ENCODE data around the gene RBM4B.
"Not testable (repeated sequence)": the region's sequence is repeated elsewhere in the genome, so short reads cannot be mapped to it uniquely, and the experiment has no call there.

The RBM4B gene, protein sequence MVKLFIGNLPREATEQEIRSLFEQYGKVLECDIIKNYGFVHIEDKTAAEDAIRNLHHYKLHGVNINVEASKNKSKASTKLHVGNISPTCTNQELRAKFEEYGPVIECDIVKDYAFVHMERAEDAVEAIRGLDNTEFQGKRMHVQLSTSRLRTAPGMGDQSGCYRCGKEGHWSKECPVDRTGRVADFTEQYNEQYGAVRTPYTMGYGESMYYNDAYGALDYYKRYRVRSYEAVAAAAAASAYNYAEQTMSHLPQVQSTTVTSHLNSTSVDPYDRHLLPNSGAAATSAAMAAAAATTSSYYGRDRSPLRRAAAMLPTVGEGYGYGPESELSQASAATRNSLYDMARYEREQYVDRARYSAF

DNA sequence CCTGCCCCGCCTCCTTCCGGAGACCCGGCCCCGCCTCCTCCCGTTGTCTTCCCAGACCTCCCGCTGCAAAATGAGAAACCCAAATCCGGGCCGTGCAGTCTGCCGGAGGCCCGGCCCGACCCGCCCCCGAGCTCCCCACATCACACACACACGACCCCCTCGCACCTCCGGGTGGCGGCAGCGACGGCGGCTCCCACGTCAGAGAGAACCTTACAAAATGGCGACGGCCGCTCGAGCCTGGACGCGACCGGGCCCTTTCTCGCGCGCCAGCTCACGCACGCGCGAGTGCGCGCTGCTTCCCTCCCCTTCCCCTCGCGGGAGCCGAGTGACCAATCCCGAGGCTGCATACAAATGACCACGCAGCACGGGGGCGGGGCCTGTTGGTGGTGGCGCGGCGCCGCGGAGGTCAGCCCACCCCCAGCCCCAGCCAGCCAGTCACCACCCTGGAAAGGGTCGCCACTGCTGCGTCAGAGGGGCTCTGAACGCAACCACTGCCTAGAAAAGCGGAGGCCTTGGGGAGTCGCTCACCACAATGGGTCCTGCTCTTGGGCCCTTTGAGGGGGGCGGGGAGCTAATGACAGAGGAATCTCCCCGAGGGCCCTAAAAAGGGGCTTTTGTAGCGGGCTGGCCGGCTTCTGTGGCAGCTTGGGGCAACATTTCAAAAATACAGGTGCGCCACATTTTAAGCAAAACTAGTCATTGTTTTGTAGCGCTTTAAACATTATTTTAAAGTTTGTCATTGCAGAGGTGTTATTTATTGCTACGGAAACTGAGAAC lies at the start of gene RBM4B:
Gene RBM4B (minus strand): TSS at position 289 of the 777 bp plus-strand sequence. CDS start 808 bp downstream, outside the sequence.
- peak; percentile 92 for DNase-seq (ENCODE audit: low read depth)

DNA sequence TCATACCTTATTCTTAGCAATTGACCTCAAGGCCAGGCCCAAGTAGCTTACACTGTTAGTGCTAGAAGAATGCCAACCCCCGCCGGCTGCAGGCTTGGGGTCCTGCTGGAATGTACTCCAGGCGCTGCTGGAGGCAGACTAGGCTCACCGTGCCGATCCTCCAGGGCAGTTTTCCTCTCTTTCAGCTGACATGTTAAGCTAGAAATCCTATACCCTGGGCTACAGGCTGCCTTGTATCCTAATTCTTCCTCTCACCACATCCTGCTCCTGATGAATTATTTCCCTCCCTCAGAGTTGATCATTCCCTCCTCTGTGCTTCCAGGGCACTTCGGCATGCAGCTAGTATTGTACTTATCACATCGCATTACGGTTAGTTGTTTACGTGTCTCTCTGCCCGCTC lies 48.0 kb upstream of the RBM4B start:
- no peak for DNase-seq (ENCODE audit: low read depth)

GRCh38 chr11:66725114-66725513 lies 47.4 kb upstream of the RBM4B start:
- no peak for DNase-seq (ENCODE audit: low read depth)

DNA sequence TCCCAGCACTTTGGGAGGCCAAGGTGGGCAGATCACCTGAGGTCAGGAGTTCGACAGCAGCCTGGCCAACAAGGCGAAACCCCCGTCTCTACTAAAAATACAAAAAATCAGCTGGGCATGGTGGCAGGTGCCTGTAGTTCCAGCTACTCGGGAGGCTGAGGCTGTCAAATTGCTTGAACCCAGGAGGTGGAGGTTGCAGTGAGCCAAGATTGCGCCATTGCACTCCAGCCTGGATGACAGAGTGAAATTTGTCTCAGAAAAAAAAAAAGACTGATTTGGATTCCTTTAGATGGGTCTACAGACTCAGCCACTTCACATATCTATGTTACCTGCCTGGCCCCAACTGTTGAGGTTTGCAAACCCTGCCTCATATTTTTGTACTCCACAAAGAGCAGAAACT lies 46.5 kb upstream of the RBM4B start:
- not testable (repeated sequence) for DNase-seq (ENCODE audit: low read depth)

DNA sequence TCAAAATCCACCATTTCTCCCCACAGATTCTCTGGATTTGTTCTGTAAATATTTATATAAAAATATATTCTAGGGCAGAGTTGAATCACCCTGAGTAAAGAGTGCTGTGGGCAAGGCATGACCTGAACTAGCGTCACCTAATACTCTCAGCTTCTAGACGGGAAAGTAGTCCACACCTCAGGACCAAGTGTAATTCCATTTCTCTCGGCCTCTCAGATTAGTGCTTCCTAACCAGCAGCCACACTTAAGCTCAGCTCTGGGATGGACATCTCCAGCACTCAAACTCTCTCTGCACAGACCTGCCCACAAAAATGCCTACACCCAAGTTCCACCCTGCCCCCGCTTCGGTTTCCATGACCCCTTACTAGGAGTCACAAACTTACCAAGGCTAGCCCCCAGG lies 46.0 kb upstream of the RBM4B start:
- DNase-seq (ENCODE audit: low read depth): no peak

DNA sequence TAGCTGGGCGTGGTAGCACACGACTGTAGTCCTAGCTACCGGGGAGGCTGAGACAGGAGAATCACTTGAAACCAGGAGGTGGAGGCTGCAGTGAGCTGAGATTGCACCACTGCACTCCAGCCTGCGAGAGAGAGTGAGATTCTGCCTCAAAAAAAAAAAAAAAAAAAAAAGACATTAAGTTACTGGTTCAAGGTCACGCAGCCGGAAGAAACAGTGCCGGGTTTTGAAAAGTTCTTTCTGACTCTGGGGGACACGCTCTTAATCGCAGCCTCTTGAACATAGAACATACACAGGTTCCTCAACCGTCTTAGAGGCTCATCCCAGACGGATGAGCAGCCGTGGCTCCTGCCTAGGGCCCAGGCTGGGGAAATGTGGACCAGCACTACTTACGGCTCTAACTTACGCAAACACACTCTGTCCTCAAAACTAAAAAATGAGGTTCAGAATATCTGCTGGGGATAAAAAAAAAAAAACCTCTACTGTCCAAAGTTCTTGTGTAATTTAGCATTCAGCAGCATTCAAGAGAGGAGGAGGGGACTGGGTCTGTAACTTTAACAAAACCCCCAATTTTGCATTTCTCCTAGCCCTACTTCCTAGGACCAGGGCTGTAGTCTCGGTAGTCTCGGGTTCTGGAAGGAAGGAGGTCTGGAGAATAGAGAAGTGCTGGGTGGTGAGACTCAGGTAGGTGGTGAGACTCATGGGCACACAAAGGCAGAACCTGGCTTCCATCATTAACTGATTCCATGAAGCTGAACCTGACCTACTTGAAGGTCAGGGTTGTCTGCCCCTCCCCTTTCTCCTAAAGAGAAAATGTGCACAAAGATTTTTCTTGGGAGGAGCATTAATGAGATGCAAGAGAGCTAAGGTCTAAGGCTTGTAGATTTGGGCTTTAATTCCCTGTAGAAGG lies 45.3 kb upstream of the RBM4B start:
- DNase-seq (ENCODE audit: low read depth): no peak

- DNase-seq (ENCODE audit: low read depth): no peak
Measured at GRCh38 chr11:66721939-66722338, 44.3 kb upstream of the RBM4B start.

DNA sequence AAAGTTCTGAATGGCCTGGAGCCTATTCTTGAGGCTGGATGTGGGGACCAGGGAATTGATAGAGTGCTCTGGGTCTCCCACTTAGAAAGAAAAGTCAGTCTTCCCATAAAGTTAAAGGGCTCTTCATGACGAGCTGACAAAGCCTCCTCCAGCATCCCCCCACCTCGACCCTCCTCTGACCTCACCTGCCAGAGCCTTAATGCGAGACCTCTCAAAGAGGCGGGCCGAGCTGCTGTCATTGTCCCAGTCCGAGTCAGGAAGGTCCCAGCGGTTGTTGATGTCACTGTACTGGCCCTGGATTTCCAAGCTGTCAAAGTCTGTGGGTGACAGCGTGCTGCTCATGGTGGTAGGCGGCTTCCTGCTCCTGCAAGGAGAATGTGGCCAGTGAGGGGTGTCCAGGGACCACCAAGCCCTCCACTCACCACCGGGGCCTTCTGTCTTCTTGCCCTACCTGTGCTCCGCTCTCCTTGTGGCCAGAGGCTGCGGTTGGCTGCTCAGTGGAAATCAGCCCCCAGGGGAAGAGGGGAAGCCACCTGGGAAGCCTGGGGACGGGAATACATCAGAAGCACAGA lies 43.3 kb upstream of the RBM4B start:
- DNase-seq (ENCODE audit: low read depth): no peak

GRCh38 chr11:66720223-66720898 lies 42.7 kb upstream of the RBM4B start:
- DNase-seq (ENCODE audit: low read depth): no peak

GRCh38 chr11:66719111-66719872 lies 41.6 kb upstream of the RBM4B start:
- no peak for DNase-seq (ENCODE audit: low read depth)

- DNase-seq (ENCODE audit: low read depth): no peak
Measured at GRCh38 chr11:66718320-66718971, 40.8 kb upstream of the RBM4B start.

DNA sequence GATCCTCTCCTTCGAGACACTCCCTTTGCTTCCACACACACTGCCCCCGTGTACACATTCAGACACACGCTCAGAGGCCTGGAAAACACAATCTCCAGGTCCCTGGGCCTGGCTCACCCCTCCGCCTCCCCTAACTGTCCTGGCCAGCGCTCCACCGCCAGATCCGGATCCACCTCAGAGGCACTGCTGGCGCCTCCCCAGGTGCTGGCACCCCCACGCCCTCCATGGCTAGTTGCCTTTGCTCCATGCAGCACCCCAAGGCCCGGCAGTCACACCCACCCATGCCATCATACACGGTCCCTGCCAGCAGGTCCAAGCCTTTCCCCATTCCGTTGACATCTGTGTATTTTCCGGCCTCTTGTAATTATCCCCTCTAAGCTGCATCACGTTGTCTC lies 40.2 kb upstream of the RBM4B start:
- no peak for DNase-seq (ENCODE audit: low read depth)

DNA sequence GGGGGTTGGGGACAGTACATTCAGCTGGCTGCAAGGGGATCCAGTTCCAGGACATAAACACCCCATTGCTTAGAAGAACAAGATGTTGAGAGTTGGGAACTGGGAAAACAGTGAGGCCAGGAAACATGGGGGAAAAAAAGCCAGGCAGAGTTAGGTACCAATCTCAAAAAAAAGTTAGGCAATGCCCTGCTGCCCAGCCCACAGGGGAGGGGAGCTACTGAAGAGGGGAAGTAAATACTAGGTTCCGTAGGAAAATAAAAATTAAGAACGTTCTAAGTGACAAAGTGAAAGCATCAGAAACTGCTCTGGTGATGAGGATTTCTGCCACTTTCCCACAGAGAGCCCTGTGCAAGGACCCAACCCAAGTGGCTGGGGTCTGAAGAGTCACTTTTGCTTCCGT lies 39.3 kb upstream of the RBM4B start:
- no peak for DNase-seq (ENCODE audit: low read depth)

- DNase-seq (ENCODE audit: low read depth): no peak
Measured at GRCh38 chr11:66715346-66716085, 37.8 kb upstream of the RBM4B start.

GRCh38 chr11:66713746-66714480 lies 36.2 kb upstream of the RBM4B start:
- no peak for DNase-seq (ENCODE audit: low read depth)

DNA sequence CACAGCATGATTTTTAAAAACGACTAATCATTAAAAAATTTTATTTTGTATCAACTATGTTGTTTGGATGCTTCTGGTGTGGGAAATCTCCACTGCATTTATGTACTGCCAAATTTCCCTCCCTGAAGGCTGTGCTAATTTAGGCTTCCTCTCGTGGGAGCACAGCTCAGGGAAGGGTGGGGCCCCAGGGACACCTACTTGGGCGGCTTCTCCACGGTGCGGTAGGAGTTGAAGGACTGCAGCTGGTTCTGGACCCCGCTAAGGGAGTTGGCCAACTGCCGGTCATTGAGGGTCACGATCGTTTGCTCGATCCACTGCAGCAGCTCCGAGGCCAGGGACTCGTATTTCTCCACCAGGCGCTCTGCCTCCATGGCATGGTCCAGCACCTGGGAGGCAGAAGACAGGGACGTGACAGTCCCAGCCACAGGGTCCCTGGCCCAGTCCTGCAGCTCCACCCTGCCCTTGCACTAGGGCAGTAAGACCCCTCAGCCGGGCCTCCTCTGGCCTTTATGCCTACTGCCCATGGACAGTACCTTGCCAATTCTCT lies 32.8 kb upstream of the RBM4B start:
- DNase-seq (ENCODE audit: low read depth): no peak

GRCh38 chr11:66708701-66709100 lies 31.0 kb upstream of the RBM4B start:
- DNase-seq (ENCODE audit: low read depth): no peak

DNA sequence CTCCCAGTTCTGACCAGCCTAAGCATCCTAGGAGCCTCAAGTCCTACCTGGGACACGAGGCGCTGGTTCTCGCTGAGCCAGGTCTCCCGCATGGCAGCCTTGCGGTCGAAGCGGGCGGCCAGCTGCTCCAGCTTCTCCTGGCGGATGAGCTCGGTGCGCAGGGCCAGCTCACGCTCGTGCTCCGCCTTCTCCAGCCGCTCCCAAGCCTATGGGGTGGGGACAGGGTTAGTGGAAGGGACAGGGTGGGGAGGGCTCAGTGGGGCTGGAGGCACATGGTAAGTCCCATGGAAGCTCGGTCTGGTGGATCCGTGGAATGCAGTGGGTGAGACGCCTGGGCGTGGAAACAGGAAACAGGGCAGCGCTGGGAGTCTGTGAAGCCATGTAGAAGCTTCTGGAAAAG lies 30.4 kb upstream of the RBM4B start:
- no peak for DNase-seq (ENCODE audit: low read depth)

All from activated T-helper 1 cell treated with Interleukin-2 at 50 U/mL for 16 hours (primary cell).